Psoas muscle (tissue), 8 donors: ENCODE data around the gene C8G. TPM values are rescaled to one million over a fixed set of nuclear protein-coding genes. Genes with fewer than 3 reads are reported as not detected.

Experiments
- ATAC-seq, 4 donors: fragments of 200-7000 bp; cut with Tn5 transposase; one replicate each; pipeline ENCODE4 v1.9.1; 2020; ENCODE audit warnings: moderate library complexity in 3 of 4, mild to moderate bottlenecking in 2 of 4
- DNase-seq, 2 donors: peaks; one replicate each; pipeline ENCODE4 v3.0.0-alpha.2; 2020
- H3K27ac ChIP-seq: fragments of 200-600 bp; one replicate; pipeline ENCODE4 v1.8.0; 2022
- H3K27me3 ChIP-seq, 3 donors: fragments of 200-600 bp in 1 of 3; one replicate each; pipeline versions ENCODE4 v1.6.1 to v1.8.0; 2013 to 2022; ENCODE audit warnings: low read length in 2 of 3, mild to moderate bottlenecking in 2 of 3, moderate library complexity in 1 of 3; ENCODE audit not compliant: insufficient read depth in 3 of 3
- H3K36me3 ChIP-seq, 2 donors: fragments of 200-600 bp in 1 of 2; one replicate each; pipeline versions ENCODE4 v1.6.1 to v1.8.0; 2013 to 2022; ENCODE audit warnings: low read depth in 1 of 2, mild to moderate bottlenecking in 1 of 2, moderate library complexity in 1 of 2; ENCODE audit not compliant: insufficient read depth in 1 of 2
- H3K4me1 ChIP-seq: fragments of 200-600 bp; one replicate; pipeline ENCODE4 v1.8.0; 2022
- H3K4me3 ChIP-seq: fragments of 200-600 bp; one replicate; pipeline ENCODE4 v1.8.0; 2022; ENCODE audit warnings: mild to moderate bottlenecking
- H3K9me3 ChIP-seq: fragments of 200-600 bp; one replicate; pipeline ENCODE4 v1.8.0; 2022
- WGBS, 3 donors: extraction: QIAGEN DNeasy Blood & Tissue Kit; methylation state at CpG; one replicate each; pipeline versions ENCODE4 v1.1.6 to v1.1.7; 2013; 5-methylcytosine and 5-hydroxymethylcytosine counted together
- intact Hi-C, 2 donors: fragments of 100-400 bp; cut with DNase I; formaldehyde crosslinking; loops; one replicate each; pipeline versions ENCODE4 v1.11.0 to v1.14.2; 2022
- polyA plus RNA-seq, 3 donors: library from polyadenylated mRNA; stranded (reverse); fragments of 200-250 nt; gene quantifications; one replicate each; pipeline ENCODE4 v1.2.3, GENCODE V29; 2013
- total RNA-seq, 4 donors: library from RNA; stranded (reverse); fragmentation: NEBNext Ultra II Directional in 2 of 4; extraction: Animal tissue kit (Norgen Biotek cat#: 25700) in 2 of 4; gene quantifications; one replicate each; pipeline versions ENCODE4 v1.2.1 to v1.2.4, GENCODE V29; 2021 to 2023
- TF ChIP-seq, protein P1 (sequence below): fragments of 200-600 bp; IDR thresholded peaks from one replicate; pipeline ENCODE4 v1.8.0; 2022; ENCODE audit warnings: antibody characterized with exemption
- donor health status: healthy with polysubstance abuse.
- donor health status: DM: no; HTN: no; CAD: no; lungs with moderate emphysema.
- donor health status: Bipolar disorder and iron deficiency.
- donor health status: healthy.
- donor health status: DM: yes; HTN: yes; CAD: no.
- donor health status: DM: no; HTN: no; CAD: no.
- donor health status: DM: no; HTN: no; CAD: no.
- donor health status: DM: yes; HTN: yes; CAD: no.

C8G gene
- total and polyA plus RNA-seq, 7 donors = 1.7 to 7.9 (median 5.1) TPM

- DNase-seq = no peak
- peaks cover 7% of the 10 kb centered on the region for H3K4me1 ChIP-seq
- no peaks in the 10 kb centered on the region for H3K9me3 ChIP-seq
- peaks cover 0 to 34% (median 16%) of the 10 kb centered on the region in 3 donors for H3K27me3 ChIP-seq
- H3K4me3 ChIP-seq = no peak overlapping the region
- ATAC-seq = no peak
- H3K36me3 ChIP-seq = no peaks in the 10 kb centered on the region
- 73 to 85% (median 80%) methylated on average over 15 to 16 of the region's 16 CpGs for WGBS, 3 donors
- H3K27ac ChIP-seq = peak overlapping the region; percentile 41
- intact Hi-C loops = no loop called here
- TF ChIP-seq, protein P1, sequence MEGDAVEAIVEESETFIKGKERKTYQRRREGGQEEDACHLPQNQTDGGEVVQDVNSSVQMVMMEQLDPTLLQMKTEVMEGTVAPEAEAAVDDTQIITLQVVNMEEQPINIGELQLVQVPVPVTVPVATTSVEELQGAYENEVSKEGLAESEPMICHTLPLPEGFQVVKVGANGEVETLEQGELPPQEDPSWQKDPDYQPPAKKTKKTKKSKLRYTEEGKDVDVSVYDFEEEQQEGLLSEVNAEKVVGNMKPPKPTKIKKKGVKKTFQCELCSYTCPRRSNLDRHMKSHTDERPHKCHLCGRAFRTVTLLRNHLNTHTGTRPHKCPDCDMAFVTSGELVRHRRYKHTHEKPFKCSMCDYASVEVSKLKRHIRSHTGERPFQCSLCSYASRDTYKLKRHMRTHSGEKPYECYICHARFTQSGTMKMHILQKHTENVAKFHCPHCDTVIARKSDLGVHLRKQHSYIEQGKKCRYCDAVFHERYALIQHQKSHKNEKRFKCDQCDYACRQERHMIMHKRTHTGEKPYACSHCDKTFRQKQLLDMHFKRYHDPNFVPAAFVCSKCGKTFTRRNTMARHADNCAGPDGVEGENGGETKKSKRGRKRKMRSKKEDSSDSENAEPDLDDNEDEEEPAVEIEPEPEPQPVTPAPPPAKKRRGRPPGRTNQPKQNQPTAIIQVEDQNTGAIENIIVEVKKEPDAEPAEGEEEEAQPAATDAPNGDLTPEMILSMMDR = no peak
Measured at GRCh38 chr9:136980669-136981478, 35.8 kb downstream of the C8G start.

GRCh38 chr9:136981588-136982231 lies 36.7 kb downstream of the C8G start:
- H3K4me3 ChIP-seq = no peak overlapping the region
- 48 to 59% (median 50%) methylated on average over 17 of the region's 17 CpGs for WGBS, 3 donors
- ATAC-seq = no peak
- H3K27me3 ChIP-seq = peaks cover 0 to 40% (median 17%) of the 10 kb centered on the region in 3 donors
- no peaks in the 10 kb centered on the region for H3K36me3 ChIP-seq
- DNase-seq = no peak
- H3K27ac ChIP-seq = peak overlapping the region; percentile 41
- no peaks in the 10 kb centered on the region for H3K9me3 ChIP-seq
- H3K4me1 ChIP-seq = peaks cover 6% of the 10 kb centered on the region
- TF ChIP-seq, protein P1 = no peak
- intact Hi-C loops = no loop called here

- peak within 1 kb of the TSS; percentile 41 for H3K27ac ChIP-seq
- H3K27me3 ChIP-seq = peaks cover 0 to 40% (median 17%) of the 10 kb centered on the region in 3 donors
- H3K36me3 ChIP-seq = no peaks in the 10 kb centered on the region
- ATAC-seq (no peak), DNase-seq (no peak)
- peaks cover 6% of the 10 kb centered on the region for H3K4me1 ChIP-seq
- 53 to 77% (median 62%) methylated on average over 16 to 18 of the region's 18 CpGs for WGBS, 3 donors
- H3K4me3 ChIP-seq = no peak within 1 kb of the TSS
- H3K9me3 ChIP-seq = no peaks in the 10 kb centered on the region
- TF ChIP-seq, protein P1 = no peak
- intact Hi-C loops = no loop called here
Measured at GRCh38 chr9:136982232-136983051, 37.4 kb downstream of the C8G start, which contains the start of gene LCNL1. LCNL1 (plus strand) TSS chr9:136982993; CDS start chr9:136983587, 594 bp downstream.

- H3K4me1 ChIP-seq = no peaks in the 10 kb centered on the region
- H3K4me3 ChIP-seq = no peak overlapping the region
- ATAC-seq (no peak), DNase-seq (no peak)
- no peaks in the 10 kb centered on the region for H3K9me3 ChIP-seq
- TF ChIP-seq, protein P1 = no peak
- H3K36me3 ChIP-seq = no peaks in the 10 kb centered on the region
- H3K27ac ChIP-seq = no peak overlapping the region
- intact Hi-C loops = no loop called here
- 58 to 69% (median 63%) methylated on average over 9 of the region's 9 CpGs for WGBS, 3 donors
- peaks cover 0 to 40% (median 16%) of the 10 kb centered on the region in 3 donors for H3K27me3 ChIP-seq
Measured at GRCh38 chr9:136983167-136983566, 38.1 kb downstream of the C8G start.
